K562 (cell line): ENCODE data around the gene SELENOM. TPM values are rescaled to one million over a fixed set of nuclear protein-coding genes. Genes with fewer than 3 reads are reported as not detected.
A peak's percentile ranks its signal among the peaks of the same experiment; 100 is the strongest.

Experiments used
- ATAC-seq: fragments of 200-7000 bp; cut with Tn5 transposase; 3 replicates; pipeline ENCODE4 v1.9.1; 2020; ENCODE audit warnings: moderate library complexity
- BruUV-seq: library from RNA; stranded (reverse); fragments of 400-500 nt; replicated peaks from 2 replicates; lab custom pipeline; 2021; lab: Mats Ljungman, UMichigan
- CTCF ChIA-PET: fragments of 300-600 bp; formaldehyde crosslinking; extraction: SDS; loops from one replicate; lab custom pipeline; 2021; ENCODE audit warnings: low intra/inter-chr PET ratio; lab: Yijun Ruan, JAX
- POLR2A ChIA-PET: fragments of 300-600, 350-650 bp; sonication (Branson Sonifier 250); formaldehyde crosslinking; extraction: SDS; loops from one replicate; lab custom pipeline; 2021; ENCODE audit warnings: antibody characterized with exemption, inconsistent platforms; lab: Yijun Ruan, JAX
- DNase-seq, 4 experiments: peaks; one replicate each; pipeline versions ENCODE4 v3.0.0 to v3.0.0-alpha.2; 2011 to 2018; ENCODE audit warnings: low spot score in 3 of 4, mixed read lengths in 3 of 4; ENCODE audit errors: extremely low read depth in 1 of 4
- FAIRE-seq: peaks from 2 replicates; lab custom pipeline; 2011; peaks lifted over from hg19 to GRCh38; lab: Jason Lieb, UNC
- H2AFZ ChIP-seq: 2 replicates; pipeline ENCODE4 v1.6.0; 2011; ENCODE audit warnings: low read depth, low read length, control low read depth, inconsistent platforms
- H3K27ac ChIP-seq: fragments of 200-600 bp; 3 replicates; pipeline ENCODE4 v1.8.0; 2011; ENCODE audit warnings: low read depth, mild to moderate bottlenecking, control low read depth, inconsistent platforms, low read length, moderate library complexity, mixed read lengths; ENCODE audit errors: extremely low read depth
- H3K27me3 ChIP-seq, 2 experiments: fragments of 300-600 bp in 1 of 2; 2 replicates in 1 of 2; 3 replicates in 1 of 2; pipeline versions ENCODE4 v1.6.0 to v1.8.0; 2011; ENCODE audit warnings: inconsistent platforms in 2 of 2, low read length in 2 of 2, mild to moderate bottlenecking in 1 of 2, mixed read lengths in 1 of 2, moderate library complexity in 1 of 2; ENCODE audit not compliant: control insufficient read depth in 2 of 2, insufficient read depth in 2 of 2
- H3K36me3 ChIP-seq: fragments of 300-600 bp; 3 replicates; pipeline ENCODE4 v1.8.0; 2011; ENCODE audit warnings: mild to moderate bottlenecking, low read length, inconsistent platforms; ENCODE audit not compliant: control insufficient read depth, insufficient read depth
- H3K4me1 ChIP-seq, 2 experiments: fragments of 200-600 bp in 1 of 2; replicated peaks in 1 of 2; 2 replicates in 1 of 2; 3 replicates in 1 of 2; pipeline versions ENCODE4 v1.5.1 to v1.8.0; 2011; ENCODE audit warnings: inconsistent platforms in 2 of 2, low read length in 2 of 2, mild to moderate bottlenecking in 1 of 2, mixed read lengths in 1 of 2, moderate library complexity in 1 of 2; ENCODE audit not compliant: control insufficient read depth in 2 of 2, insufficient read depth in 2 of 2
- H3K4me2 ChIP-seq: 2 replicates; pipeline ENCODE4 v1.6.1; 2011; ENCODE audit warnings: low read length, control low read depth, inconsistent platforms, mixed read lengths; ENCODE audit not compliant: insufficient read depth
- H3K4me3 ChIP-seq: fragments of 200-600 bp; sonication (generic), shearing (Covaris generic); 2 replicates; pipeline ENCODE4 v1.5.1; 2016; ENCODE audit warnings: control low read depth, inconsistent platforms
- H3K79me2 ChIP-seq: fragments of 200-600 bp; 3 replicates; pipeline ENCODE4 v1.8.0; 2011; ENCODE audit warnings: low read length, inconsistent platforms; ENCODE audit not compliant: control insufficient read depth, insufficient read depth
- H3K9ac ChIP-seq, 2 experiments: 2 replicates each; pipeline versions ENCODE4 v1.6.0 to v1.6.1; 2011; ENCODE audit warnings: low read depth in 2 of 2, low read length in 2 of 2, control low read depth in 1 of 2, inconsistent platforms in 1 of 2, mild to moderate bottlenecking in 1 of 2, mixed read lengths in 1 of 2; ENCODE audit not compliant: insufficient read depth in 1 of 2
- H3K9me1 ChIP-seq: one replicate; pipeline ENCODE4 v1.6.0; 2011; ENCODE audit warnings: inconsistent platforms, mild to moderate bottlenecking, low read length, moderate library complexity; ENCODE audit not compliant: control insufficient read depth, insufficient read depth
- H3K9me3 ChIP-seq: replicated peaks from 2 replicates; pipeline ENCODE4 v1.5.1; 2011; ENCODE audit warnings: low read depth, low read length, inconsistent platforms; ENCODE audit not compliant: control insufficient read depth, insufficient read depth
- H4K20me1 ChIP-seq: replicated peaks from 2 replicates; pipeline ENCODE4 v1.6.1; 2011; ENCODE audit warnings: low read length, inconsistent platforms, mixed read lengths; ENCODE audit not compliant: control insufficient read depth, insufficient read depth
- BRD9 ChIP-seq: fragments of 450-650 bp; IDR thresholded peaks from 2 replicates; pipeline ENCODE4 v1.6.1; 2018; ENCODE audit warnings: low read depth; ENCODE audit not compliant: partially characterized antibody
- DIDO1 ChIP-seq: fragments of 450-650 bp; IDR thresholded peaks from 2 replicates; pipeline ENCODE4 v1.6.1; 2016; ENCODE audit warnings: low read depth, missing biosample characterization, missing genetic modification characterization
- ELF1 ChIP-seq: fragments of 200-800 bp; sonication (Bioruptor generic); IDR thresholded peaks from 2 replicates; pipeline ENCODE4 v1.6.1; 2016; ENCODE audit warnings: missing genetic modification characterization, missing compliant biosample characterization
- EP400 ChIP-seq: fragments of 450-650 bp; IDR thresholded peaks from 2 replicates; pipeline ENCODE4 v1.6.1; 2017; ENCODE audit warnings: antibody characterized with exemption, mild to moderate bottlenecking, moderate library complexity
- HCFC1 ChIP-seq: IDR thresholded peaks from 2 replicates; pipeline ENCODE4 v1.6.1; 2012; ENCODE audit warnings: low read depth, low read length, improper control_type of control experiment
- MAX ChIP-seq: sonication (generic); formaldehyde crosslinking; IDR thresholded peaks from 2 replicates; pipeline ENCODE4 v1.9.0; 2022; ENCODE audit warnings: mild to moderate bottlenecking, missing genetic modification reagents
- NBN ChIP-seq: fragments of 450-650 bp; IDR thresholded peaks from 2 replicates; pipeline ENCODE4 v1.6.1; 2016; ENCODE audit warnings: low read depth, mild to moderate bottlenecking
- SAP30 ChIP-seq: fragments of 200-600 bp; sonication (generic); IDR thresholded peaks from 2 replicates; pipeline ENCODE4 v1.6.1; 2012; ENCODE audit warnings: borderline replicate concordance, low read depth, mild to moderate bottlenecking, moderate library complexity, low read length, control low read depth, inconsistent platforms; ENCODE audit not compliant: insufficient read depth, poor library complexity, severe bottlenecking
- SMARCA5 ChIP-seq: fragments of 450-650 bp; IDR thresholded peaks from 2 replicates; pipeline ENCODE4 v1.6.1; 2016
- ZFX ChIP-seq: sonication (generic); formaldehyde crosslinking; IDR thresholded peaks from 2 replicates; pipeline ENCODE4 v1.8.0; 2022; ENCODE audit warnings: mild to moderate bottlenecking, missing genetic modification reagents, moderate library complexity
- ZNF174 ChIP-seq: fragments of 250-450 bp; sonication (Bioruptor Pico); IDR thresholded peaks from 2 replicates; pipeline ENCODE4 v1.4.0; 2020; ENCODE audit warnings: mild to moderate bottlenecking
- ZNF561 ChIP-seq: fragments of 450-650 bp; formaldehyde crosslinking; conservative IDR thresholded peaks from 2 replicates; pipeline ENCODE4 v1.4.0; 2020; ENCODE audit warnings: mild to moderate bottlenecking, moderate library complexity
- ZNF717 ChIP-seq: fragments of 250-450 bp; sonication (Bioruptor Pico); IDR thresholded peaks from 2 replicates; pipeline ENCODE4 v1.5.0; 2021
- ZNF75A ChIP-seq: fragments of 450-650 bp; formaldehyde crosslinking; IDR thresholded peaks from 2 replicates; pipeline ENCODE4 v1.4.0; 2020; ENCODE audit warnings: mild to moderate bottlenecking
- ZNF764 ChIP-seq: fragments of 250-450 bp; sonication (Bioruptor Pico); IDR thresholded peaks from 2 replicates; pipeline ENCODE4 v1.4.0; 2020; ENCODE audit warnings: low read depth, mild to moderate bottlenecking, moderate library complexity
- ZNF79 ChIP-seq: fragments of 250-450 bp; sonication (Bioruptor Pico); IDR thresholded peaks from 2 replicates; pipeline ENCODE4 v1.4.0; 2020; ENCODE audit warnings: low read depth, mild to moderate bottlenecking, moderate library complexity
- ZSCAN29 ChIP-seq: fragments of 450-650 bp; IDR thresholded peaks from 2 replicates; pipeline ENCODE4 v1.6.1; 2017
- WGBS: fragments of 100-300 bp; shearing (Covaris generic); methylation state at CpG from one replicate; pipeline ENCODE4 v1.1.6; 2016; ENCODE audit warnings: low coverage, mixed read lengths; ENCODE audit not compliant: insufficient coverage; ENCODE audit errors: missing lambda C conversion rate; 5-methylcytosine and 5-hydroxymethylcytosine counted together
- in situ Hi-C: fragments of 300-500 bp; cut with MboI; formaldehyde crosslinking; loops from 4 replicates; pipeline ENCODE4 v1.15.0; 2018; ENCODE audit warnings: inconsistent platforms, mixed read lengths
- intact Hi-C: fragments of 100-400 bp; cut with micrococcal nuclease; formaldehyde crosslinking; loops from 2 replicates; pipeline ENCODE4 v1.14.2; 2022
- polyA plus RNA-seq, 8 experiments: library from polyadenylated mRNA; depleted of rRNA in 4 of 8; stranded (reverse) in 5 of 8; unstranded in 3 of 8; fragments of >200 nt; fragmentation: Nextera tagmentation in 2 of 8; fragmentation: Illumina TruSeq in 1 of 8; extraction: Ambion mirVana in 2 of 8; extraction: Trizol in 1 of 8; gene quantifications; 2 replicates each; pipeline versions ENCODE4 v1.2.1 to v1.2.3, GENCODE V29; 2011 to 2014; ENCODE audit warnings: inconsistent platforms in 1 of 8, missing spikeins in 1 of 8
- total RNA-seq, 7 experiments: library from RNA; depleted of rRNA in 6 of 7; stranded (reverse); fragments of >200 nt in 6 of 7; fragmentation: Illumina TruSeq in 2 of 7; extraction: Trizol in 2 of 7; gene quantifications; 2 replicates each; pipeline versions ENCODE4 v1.2.1 to v1.2.3, GENCODE V29; 2011 to 2021; ENCODE audit warnings: low replicate concordance in 1 of 7
- TF ChIP-seq, protein P1 (sequence below): fragments of 250-450 bp; sonication (Bioruptor Pico); IDR thresholded peaks from 2 replicates; pipeline ENCODE4 v1.5.0; 2021; ENCODE audit warnings: mild to moderate bottlenecking, borderline replicate concordance

SELENOM gene
- total and polyA plus RNA-seq, 9 of the 15 experiments (the other 6 are each of a cell fraction or from before 2014, with no cell fraction given), result 1.2 to 10.6 (median 3.7) TPM

- FAIRE-seq (no peak), ATAC-seq (peak; percentile 72), DNase-seq (no peak)
- H3K4me1 ChIP-seq, result peaks cover 14% of the 10 kb centered on the region in 2 experiments; a peak in 3 of 5 replicates
- in situ Hi-C loops (no loop called here), intact Hi-C loops (loop anchor here (5.0 kb wide), 1 partner anchor 97 kb away; the partner anchor contains the start of genes MORC2 and TUG1)
- no peaks in the 10 kb centered on the region for H4K20me1 ChIP-seq
- H2AFZ ChIP-seq, result peak overlapping the region; percentile 94
- BruUV-seq, result TSS peak; percentile 86
- H3K9me3 ChIP-seq, result no peaks in the 10 kb centered on the region
- POLR2A ChIA-PET, result interaction anchor here (0.7 to 2.6 kb wide), 9 partner anchors 9 to 101 kb away, joined by 3 to 15 read pairs (median 5); partner anchors contain the start of genes MORC2, SMTN and TUG1
- peaks cover 14% of the 10 kb centered on the region for H3K79me2 ChIP-seq
- H3K4me2 ChIP-seq, result peak overlapping the region; percentile 97
- 0% methylated on average over 6 of the region's 6 CpGs for WGBS
- peak overlapping the region; percentile 65 for H3K4me3 ChIP-seq
- peak overlapping the region; percentile 84 for H3K27ac ChIP-seq
- CTCF ChIA-PET, result no interaction called here
- H3K9me1 ChIP-seq, result no peaks in the 10 kb centered on the region
- peak overlapping the region; percentile 79 to 82; a peak in 3 of 4 replicates for H3K9ac ChIP-seq
- no peaks in the 10 kb centered on the region for H3K36me3 ChIP-seq
- no peaks in the 10 kb centered on the region for H3K27me3 ChIP-seq
- TF ChIP-seq ZNF561 (CRISPR knock-in tag) (no peak), ZNF174 (CRISPR knock-in tag) (no peak), ZNF79 (CRISPR knock-in tag) (no peak), ZFX (CRISPR knock-in tag) (peak; percentile 20; the same call in 1 of the 2 replicates), ZNF75A (CRISPR knock-in tag) (no peak), EP400 (no peak; the same call in 1 of the 2 replicates), ELF1 (tag) (0 out of 2 replicates have a peak, but pooled peaks have one; percentile 10), BRD9 (peak; percentile 7), DIDO1 (0 out of 2 replicates have a peak, but pooled peaks have one; percentile 4), SAP30 (peak; percentile 43), ZNF717 (no peak), NBN (0 out of 2 replicates have a peak, but pooled peaks have one; percentile 3), ZNF764 (CRISPR knock-in tag) (no peak), MAX (CRISPR knock-in tag) (no peak), HCFC1 (no peak), ZSCAN29 (no peak), SMARCA5 (no peak)
- TF ChIP-seq, protein P1, sequence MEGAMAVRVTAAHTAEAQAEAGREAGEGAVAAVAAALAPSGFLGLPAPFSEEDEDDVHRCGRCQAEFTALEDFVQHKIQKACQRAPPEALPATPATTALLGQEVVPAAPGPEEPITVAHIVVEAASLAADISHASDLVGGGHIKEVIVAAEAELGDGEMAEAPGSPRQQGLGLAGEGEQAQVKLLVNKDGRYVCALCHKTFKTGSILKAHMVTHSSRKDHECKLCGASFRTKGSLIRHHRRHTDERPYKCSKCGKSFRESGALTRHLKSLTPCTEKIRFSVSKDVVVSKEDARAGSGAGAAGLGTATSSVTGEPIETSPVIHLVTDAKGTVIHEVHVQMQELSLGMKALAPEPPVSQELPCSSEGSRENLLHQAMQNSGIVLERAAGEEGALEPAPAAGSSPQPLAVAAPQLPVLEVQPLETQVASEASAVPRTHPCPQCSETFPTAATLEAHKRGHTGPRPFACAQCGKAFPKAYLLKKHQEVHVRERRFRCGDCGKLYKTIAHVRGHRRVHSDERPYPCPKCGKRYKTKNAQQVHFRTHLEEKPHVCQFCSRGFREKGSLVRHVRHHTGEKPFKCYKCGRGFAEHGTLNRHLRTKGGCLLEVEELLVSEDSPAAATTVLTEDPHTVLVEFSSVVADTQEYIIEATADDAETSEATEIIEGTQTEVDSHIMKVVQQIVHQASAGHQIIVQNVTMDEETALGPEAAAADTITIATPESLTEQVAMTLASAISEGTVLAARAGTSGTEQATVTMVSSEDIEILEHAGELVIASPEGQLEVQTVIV (CRISPR knock-in tag), result no peak
These were observed 43.0 kb downstream of the SELENOM start for GRCh38 chr22:31064369-31064768.
